DMS 273 (cell line): ENCODE measurements around the gene PGBD2.
"Not testable (repeated sequence)": the region's sequence is repeated elsewhere in the genome, so short reads cannot be mapped to it uniquely, and the experiment has no call there.

ENCODE experiments used
- DNase-seq: peaks from one replicate; lab custom pipeline; 2025; ENCODE audit not compliant: unreplicated experiment; lab: John Stamatoyannopoulos, UW

Gene PGBD2

GRCh38 chr1:248924696-248925532 lies 18.9 kb downstream of the PGBD2 start:
- peak; percentile 75 for DNase-seq

GRCh38 chr1:248925859-248926258 lies 19.8 kb downstream of the PGBD2 start:
- not testable (repeated sequence) for DNase-seq

GRCh38 chr1:248926401-248927182 lies 20.6 kb downstream of the PGBD2 start:
- no peak for DNase-seq

GRCh38 chr1:248927283-248927682 lies 21.2 kb downstream of the PGBD2 start:
- DNase-seq, result not testable (repeated sequence)

GRCh38 chr1:248928122-248928521 lies 22.1 kb downstream of the PGBD2 start:
- DNase-seq, result not testable (repeated sequence)

GRCh38 chr1:248930037-248930436 lies 24.0 kb downstream of the PGBD2 start:
- not testable (repeated sequence) for DNase-seq

GRCh38 chr1:248938173-248938809 lies 32.3 kb downstream of the PGBD2 start:
- DNase-seq, result not testable (repeated sequence)

GRCh38 chr1:248944134-248944999 lies 38.3 kb downstream of the PGBD2 start:
- DNase-seq, result not testable (repeated sequence)

GRCh38 chr1:248945000-248945423 lies 39.0 kb downstream of the PGBD2 start:
- DNase-seq, result not testable (repeated sequence)

GRCh38 chr1:248945453-248945852 lies 39.4 kb downstream of the PGBD2 start:
- DNase-seq, result not testable (repeated sequence)

GRCh38 chr1:248945856-248946416 lies 39.9 kb downstream of the PGBD2 start:
- DNase-seq, result not testable (repeated sequence)
